GM12864 (cell line): ENCODE measurements around the gene TCF20.

Experiments
- DNase-seq: peaks from one replicate; pipeline ENCODE4 v3.0.0-alpha.2; 2011; ENCODE audit warnings: low read depth
- H3K4me3 ChIP-seq: 2 replicates; pipeline ENCODE4 v1.5.1; 2011; ENCODE audit warnings: mild to moderate bottlenecking, low read depth, low read length, control low read depth
- TF ChIP-seq, protein P1 (sequence below): IDR thresholded peaks from 2 replicates; pipeline ENCODE4 v1.5.1; 2011; ENCODE audit warnings: low read depth, mild to moderate bottlenecking, moderate library complexity, low read length, control low read depth, inconsistent platforms; ENCODE audit errors: missing control alignments

TCF20 gene

DNA sequence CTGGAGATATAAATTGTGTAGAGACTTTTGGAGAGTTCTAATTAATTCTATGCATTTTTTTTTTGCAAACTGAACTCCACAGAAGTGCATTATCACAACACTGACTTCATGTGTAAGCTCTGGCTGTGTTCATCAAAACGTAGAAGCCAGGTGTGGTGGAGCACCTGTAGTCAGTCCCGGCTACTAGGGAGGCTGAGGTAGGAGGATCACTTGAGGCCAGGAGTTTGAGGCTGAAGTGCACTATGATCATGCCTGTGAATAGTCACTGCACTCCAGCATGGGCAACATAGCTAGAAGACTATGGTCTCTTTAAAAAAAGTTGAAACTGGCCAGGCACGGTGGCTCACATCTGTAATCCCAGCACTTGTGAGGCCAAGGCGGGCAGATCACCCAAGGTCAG lies 20.6 kb downstream of the TCF20 start:
- no peak for DNase-seq
- TF ChIP-seq, protein P1, sequence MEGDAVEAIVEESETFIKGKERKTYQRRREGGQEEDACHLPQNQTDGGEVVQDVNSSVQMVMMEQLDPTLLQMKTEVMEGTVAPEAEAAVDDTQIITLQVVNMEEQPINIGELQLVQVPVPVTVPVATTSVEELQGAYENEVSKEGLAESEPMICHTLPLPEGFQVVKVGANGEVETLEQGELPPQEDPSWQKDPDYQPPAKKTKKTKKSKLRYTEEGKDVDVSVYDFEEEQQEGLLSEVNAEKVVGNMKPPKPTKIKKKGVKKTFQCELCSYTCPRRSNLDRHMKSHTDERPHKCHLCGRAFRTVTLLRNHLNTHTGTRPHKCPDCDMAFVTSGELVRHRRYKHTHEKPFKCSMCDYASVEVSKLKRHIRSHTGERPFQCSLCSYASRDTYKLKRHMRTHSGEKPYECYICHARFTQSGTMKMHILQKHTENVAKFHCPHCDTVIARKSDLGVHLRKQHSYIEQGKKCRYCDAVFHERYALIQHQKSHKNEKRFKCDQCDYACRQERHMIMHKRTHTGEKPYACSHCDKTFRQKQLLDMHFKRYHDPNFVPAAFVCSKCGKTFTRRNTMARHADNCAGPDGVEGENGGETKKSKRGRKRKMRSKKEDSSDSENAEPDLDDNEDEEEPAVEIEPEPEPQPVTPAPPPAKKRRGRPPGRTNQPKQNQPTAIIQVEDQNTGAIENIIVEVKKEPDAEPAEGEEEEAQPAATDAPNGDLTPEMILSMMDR, result no peak
- no peak overlapping the region for H3K4me3 ChIP-seq

DNA sequence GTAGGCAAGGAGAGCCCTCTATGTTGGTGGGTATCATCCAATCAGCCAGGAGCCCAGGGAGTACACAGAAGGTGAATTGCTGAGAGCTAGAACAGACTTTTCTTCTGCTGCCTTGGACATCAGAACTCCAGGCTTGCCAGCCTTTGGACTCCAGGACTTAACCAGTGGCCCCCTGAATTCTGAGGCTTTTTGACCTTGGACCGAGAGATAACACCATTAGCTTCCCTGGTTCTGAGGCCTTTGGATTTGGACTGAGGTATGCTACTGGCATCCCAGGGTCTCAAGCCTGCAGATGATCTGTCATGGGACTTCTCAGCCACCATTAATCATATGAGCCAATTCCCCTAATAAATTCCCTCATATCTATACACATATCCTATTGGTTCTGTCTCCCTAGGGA lies 21.5 kb downstream of the TCF20 start:
- no peak for DNase-seq
- H3K4me3 ChIP-seq, result no peak overlapping the region
- TF ChIP-seq, protein P1, result no peak

DNA sequence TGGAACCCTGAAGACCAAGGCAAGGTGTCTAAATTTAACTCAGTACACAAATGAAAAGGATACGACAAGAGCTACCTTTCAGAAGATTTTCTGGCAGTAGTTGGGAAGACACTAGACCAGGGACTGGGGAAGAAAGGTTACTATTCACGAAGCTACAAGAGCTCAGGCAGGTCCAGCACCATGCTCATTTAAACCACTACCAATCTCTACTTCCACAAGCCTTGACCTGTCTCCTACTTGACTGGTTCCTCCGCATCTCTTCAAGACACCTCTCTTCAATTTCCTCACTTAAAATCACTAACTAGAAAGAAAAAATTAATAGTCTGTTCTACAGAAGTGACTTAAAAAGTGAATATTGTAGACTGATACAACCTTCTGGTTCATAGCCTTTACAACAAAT lies 22.9 kb downstream of the TCF20 start:
- no peak for DNase-seq
- TF ChIP-seq, protein P1, result no peak
- H3K4me3 ChIP-seq, result no peak overlapping the region

DNA sequence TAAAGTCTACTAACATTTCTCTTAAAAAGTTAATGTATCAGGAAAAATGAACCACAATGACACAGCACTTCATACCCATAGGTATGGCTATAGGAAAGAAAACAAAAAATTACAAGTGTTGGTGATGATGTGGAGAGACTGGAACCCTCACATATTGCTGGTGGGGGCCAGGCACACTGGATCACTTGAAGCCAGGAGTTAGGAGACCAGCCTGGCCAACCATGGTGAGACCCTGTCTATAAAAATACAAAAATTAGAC lies 26.7 kb downstream of the TCF20 start:
- TF ChIP-seq, protein P1, result no peak
- no peak overlapping the region for H3K4me3 ChIP-seq
- DNase-seq, result no peak

DNA sequence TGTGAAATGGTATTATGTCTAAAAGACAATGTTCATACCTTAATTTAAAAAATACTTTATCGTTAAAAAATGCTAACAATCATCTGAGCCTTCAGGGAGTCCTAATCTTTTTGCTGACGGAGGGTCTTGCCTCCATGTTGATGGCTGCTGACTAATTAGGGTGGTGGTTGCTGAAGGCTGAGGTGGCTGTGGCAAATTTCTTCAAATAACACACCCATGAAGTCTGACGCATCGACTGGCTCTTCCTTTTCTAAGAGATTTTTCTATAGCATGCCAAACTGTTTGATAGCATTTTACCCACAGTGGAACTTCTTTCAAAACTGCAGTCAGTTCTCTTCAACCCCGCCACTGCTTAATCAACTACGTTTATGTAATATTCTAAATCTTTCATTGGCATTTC lies 33.6 kb downstream of the TCF20 start:
- TF ChIP-seq, protein P1, result no peak
- DNase-seq, result no peak
- H3K4me3 ChIP-seq, result no peak overlapping the region

DNA sequence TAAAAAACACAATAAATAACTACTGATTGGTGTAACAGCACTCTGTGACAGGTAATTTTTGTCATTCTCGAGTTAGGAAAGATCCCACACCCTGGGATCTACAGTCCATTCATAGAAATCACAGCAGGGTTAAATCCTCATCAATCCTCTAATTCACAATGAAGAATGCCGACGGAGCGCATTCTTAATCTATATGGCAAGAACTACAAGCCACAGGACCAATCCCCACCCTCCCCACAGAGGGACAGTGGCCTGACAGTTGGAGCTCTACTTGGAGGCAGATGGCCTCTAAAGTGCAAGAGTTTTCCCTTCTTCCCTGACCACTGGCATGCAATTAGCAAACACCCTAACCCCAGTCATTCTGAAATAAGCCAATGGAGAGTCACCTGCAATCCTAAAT lies 34.2 kb downstream of the TCF20 start:
- DNase-seq, result no peak

DNA sequence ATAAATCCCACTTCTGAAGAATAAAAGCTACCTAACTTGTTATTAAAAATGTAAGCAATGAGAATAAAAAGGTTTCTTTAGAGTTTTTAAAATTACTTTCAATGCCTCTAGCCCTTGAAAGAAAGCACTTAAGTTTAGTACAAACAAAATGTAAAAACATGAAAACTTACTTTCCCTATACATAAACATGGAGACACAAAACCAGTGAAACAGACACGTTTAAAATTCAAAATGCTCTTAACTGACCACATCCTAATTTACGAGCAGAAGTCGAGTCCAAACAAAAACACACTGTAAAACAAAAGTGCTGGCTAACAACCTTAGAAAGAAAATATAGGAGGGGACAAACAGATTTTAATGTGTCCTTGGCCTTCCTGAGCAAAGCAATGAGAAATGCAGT lies 36.6 kb downstream of the TCF20 start:
- H3K4me3 ChIP-seq, result no peak overlapping the region
- TF ChIP-seq, protein P1, result no peak
- DNase-seq, result no peak

More for the DNA sequence above, 34.2 kb downstream of the TCF20 start:
- H3K4me3 ChIP-seq, result no peak overlapping the region
- TF ChIP-seq, protein P1, result no peak
